Measurements from ENCODE around the gene ADGRF3.
A peak's percentile ranks its signal among the peaks of the same experiment; 100 is the strongest.
"Not testable (repeated sequence)": the region's sequence is repeated elsewhere in the genome, so short reads cannot be mapped to it uniquely, and the experiment has no call there.

ADGRF3 gene

DNA sequence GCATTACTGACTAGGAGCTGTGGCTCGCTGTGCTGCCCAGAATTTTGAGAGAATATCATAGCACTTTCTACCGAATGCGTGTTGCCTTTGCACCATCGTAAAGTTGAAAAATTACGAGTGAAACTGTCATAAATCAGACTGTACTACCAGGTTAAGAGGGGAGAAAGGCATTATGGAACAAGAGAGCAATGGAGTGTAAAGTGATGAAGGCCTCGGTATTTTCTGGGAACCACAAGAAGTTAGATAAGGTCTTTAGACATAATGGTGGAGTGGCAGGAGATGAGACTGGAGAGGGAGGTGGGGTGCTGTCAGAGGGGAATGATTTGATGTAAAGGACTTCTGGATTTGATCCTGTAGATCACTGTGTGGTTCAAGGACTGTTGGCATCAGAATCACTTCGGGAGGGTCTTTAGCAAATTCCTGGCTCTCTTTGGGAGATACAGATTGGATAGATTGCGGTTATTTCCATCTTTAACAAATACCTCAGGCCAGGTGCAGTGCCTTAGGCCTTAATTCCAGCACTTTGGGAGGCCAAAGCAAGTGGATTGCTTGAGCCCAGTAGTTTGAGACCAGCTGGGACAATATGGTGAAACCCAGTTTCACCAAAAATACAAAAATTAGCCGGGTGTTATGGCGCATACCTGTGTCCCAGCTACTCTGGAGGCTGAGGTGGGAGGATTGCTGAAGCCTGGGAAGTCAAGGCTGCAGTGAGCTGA, 4.9 kb upstream of the ADGRF3 start:
- no peak for FAIRE-seq

DNA sequence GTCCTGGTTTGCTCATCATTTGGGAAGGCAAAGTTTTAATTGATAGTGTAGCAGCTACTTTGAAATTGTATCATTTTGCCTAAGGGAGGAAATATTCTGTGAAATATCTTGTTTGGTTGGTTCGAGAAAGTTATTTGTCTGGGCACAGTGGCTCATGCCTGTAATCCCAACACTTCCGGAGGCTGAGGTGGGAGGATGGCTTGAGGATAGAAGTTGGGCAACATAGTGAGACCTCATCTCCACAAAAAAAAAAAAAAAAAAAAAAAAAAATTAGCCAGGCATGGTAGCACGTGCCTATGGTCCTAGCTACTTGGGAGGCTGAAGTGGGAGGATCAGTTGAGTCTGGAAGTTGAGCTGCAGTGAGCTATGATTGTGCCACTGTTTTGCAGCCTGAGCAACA, 3.1 kb upstream of the ADGRF3 start:
- FAIRE-seq, result no peak

DNA sequence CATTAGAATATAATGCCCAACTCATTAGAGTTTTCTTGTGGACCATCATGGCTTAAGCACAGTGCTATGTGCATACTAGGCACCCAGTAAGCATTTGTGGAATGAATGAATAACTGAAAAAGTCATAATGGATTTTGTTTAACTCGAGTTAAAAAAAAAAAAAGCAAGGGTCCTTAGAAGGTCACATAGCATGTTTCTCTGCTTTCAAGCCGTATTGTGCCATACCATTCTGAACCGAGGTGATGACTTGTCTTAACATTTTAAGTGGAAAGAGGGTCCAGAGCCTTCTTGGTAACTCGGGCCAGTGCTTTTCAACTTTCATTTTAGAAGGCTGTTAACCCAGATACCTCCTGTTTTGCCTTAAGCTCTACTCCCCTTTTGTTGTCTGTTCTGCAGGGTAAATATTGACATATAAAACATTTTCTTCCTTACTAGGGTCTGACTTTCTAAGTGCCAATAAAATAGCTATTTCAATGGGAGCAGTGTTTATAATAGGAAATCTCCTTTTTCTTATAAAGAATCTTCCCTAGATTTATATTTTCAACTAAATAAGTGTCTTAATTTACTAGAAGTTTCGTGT, 787 bp upstream of the ADGRF3 start:
- FAIRE-seq, result no peak

DNA sequence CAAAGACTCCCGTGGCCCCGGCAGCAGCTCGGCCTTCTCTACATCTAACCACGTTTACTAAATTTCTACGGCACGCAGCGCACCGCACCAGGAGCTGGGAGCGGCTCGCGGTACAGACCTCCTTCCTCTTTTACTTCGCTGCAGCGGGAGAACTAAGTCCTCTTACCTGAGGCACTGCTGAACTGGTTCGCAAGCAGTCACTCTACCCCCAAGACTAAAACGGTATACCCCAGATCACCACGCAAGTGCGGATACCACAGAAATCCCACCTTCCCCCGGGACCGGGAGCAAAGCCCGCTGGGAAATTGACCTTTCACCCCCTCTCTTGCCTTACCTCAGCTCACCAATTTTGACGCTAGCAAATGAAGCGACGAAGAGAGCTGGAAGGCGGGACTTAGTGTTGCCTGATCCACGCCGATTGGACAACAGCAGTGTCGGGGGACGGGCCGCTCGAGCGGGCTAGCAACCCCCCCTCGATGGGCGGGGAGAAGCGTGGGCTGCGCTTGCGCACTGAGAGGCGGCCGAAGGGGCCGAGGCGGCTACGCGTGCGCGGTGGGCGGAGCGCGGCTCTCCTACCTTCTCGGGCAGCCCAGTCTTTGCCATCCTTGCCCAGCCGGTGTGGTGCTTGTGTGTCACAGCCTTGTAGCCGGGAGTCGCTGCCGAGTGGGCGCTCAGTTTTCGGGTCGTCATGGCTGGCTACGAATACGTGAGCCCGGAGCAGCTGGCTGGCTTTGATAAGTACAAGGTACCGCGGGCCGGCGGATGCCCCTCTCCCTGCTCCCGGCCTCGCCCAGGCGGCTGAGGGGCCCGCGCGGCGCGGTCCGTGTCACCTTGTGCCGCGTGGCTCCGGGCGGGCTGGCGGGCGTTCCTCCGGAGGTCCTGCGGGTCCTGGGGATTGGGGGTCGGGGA, 790 bp downstream of the ADGRF3 start, which contains the start of gene SELENOI:
SELENOI (plus strand) TSS at position 599 of the 909 bp plus-strand sequence; CDS start at position 689, 90 bp downstream.
- FAIRE-seq, result peak; percentile 98

DNA sequence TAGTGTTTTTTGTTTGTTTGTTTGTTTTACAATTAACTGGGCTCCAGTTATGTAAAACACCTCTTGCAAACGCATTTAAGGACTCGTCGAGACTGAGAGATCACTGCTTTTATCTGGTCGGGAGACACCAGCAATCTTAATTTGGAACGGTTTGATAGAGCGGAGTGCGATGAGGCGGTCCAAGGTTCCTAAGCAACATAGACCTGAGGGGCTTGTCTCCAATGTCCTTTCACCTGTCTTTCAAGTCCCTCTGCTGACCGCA, 1.4 kb downstream of the ADGRF3 start:
- FAIRE-seq, result no peak

DNA sequence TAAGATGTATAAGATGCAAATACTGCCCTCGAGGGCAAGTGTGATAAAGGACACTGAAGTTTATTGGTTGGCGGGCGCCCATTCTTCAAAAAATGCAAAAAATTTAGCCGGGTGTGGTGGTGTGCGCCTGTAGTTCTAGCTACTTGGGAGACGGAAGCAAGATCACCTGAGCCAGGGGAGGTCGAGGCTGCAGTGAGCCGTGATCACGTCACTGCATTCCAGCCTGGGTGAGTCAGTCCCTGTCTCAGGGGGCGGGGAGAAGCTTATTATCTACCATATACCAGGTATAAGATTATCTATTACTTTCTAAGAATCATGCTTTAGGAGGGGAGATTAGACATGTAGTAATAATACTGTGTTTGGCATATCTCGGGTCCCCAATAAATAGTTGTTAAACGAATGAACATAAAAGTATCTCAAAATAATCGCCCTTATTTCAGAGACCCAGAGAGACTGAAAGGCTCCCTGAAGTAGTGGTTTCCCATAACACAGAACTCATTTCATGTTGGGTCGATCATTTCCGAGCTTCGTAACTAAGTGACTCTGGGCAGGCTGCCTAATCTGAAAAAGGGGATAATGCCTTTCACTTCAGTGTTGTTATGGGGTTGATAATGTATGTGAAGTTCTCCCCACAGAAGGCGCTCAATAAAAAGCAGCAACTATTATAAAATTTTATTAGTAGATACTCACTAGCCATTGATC, 1.9 kb downstream of the ADGRF3 start:
- FAIRE-seq, result no peak

DNA sequence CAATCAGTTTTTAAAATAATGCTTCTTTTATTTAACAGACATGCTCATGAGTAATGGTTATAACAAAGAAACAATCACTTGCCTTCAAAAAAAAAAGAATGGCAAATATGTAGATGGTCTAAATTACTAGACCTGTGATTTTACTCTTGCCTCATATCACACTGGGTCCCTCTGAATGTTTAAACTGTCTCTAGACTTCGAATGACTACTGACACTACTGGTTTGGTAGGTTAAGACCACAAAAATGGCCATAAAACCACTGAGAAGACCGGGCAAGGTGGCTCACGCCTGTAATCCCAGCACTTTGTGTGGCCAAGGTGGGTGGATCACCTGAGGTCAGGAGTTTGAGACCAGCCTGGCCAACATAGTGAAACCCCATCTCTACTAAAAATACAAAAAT, 5.8 kb downstream of the ADGRF3 start:
- FAIRE-seq, result no peak

DNA sequence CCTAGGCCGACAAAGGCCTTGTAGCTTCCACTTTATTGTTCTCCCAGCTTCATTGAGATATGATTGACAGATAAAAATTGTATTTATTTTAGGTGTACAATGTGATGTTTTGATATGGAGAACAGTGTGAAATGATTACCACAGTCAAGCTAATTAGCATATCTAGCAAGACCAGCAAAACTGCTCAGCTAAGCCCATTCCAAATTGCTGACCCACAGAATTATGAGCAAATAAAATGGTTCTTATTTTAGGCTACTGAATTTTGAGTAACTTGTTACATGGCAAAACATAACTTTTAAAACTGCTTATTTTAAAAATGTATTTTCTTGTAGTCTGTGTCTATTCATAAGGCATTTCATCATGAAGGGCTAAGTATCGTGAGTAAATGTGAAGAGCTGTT, 9.3 kb downstream of the ADGRF3 start:
- FAIRE-seq, result no peak

DNA sequence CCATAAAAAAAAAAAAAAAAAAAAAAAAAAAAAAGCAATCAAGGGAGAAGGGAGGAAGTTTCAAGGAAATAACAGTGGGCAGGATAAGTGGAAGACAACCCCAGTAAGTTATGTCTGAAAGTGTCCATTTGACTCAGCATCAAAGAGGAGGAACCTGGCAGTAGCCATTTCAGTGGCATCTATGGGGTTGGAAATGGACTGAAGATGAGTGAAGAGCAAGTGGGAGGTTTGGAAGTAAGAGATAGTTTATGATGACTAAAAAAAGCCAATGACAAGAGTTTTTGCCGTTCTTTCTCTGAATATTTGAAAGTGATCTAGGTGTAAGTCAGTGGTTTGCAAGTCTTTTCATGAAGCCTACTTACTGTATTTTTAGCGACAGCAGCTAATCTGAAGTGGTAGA, 9.9 kb downstream of the ADGRF3 start:
- FAIRE-seq, result no peak

DNA sequence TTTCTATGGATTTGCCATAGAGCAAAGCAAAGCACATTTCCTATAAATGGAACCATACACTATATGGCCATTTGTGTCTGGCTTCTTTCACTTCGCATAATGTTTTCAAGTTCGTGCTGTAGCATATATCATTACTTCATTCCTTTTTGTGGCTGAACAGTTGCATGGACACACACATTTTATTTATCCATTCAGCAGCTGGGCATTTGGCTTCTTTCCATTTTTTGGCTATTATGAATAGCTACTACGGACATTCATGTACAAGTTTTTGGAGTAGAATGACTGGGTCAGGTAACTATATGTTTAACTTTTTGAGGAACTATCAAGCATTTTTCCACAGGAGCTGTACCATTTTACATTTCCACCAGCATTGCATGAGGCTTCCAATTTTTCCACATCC, 11.4 kb downstream of the ADGRF3 start:
- no peak for FAIRE-seq

DNA sequence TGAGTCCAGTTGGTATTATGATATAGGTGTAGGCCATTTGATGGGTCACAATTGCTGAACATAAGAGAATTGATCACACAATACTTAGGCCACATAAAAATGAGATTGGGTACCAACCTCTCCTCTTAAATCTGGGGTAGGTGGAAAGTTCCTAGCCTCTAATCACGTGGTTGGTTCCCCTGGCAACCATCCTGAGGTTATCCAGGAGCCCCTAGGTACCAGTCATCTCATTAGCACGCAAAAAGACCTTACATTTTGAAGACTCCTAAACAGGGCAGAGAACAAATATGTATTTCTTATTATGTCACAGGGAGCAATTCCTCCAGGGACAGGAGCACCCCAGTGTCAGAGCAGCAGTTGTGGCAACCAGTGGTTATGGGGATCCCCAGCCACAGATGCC, 13.3 kb downstream of the ADGRF3 start:
- no peak for FAIRE-seq

DNA sequence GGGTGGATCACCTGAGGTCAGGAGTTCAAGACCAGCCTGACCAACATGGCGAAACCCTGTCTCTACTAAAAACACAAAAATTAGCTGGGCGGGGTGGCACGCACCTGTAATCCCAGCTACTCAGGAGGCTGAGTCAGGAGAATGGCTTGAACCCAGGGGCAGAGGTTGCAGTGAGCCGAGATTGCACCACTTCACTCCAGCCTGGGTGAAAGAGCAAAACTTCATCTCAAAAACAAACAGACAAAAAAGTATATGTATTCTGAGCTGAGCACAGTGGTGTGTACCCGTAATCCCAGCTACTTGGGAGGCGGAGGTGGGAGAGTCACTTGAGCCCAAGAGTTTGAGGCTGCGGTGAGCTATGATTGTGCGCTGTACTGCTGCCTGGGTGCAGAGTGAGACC, 15.3 kb downstream of the ADGRF3 start:
- FAIRE-seq, result not testable (repeated sequence)

DNA sequence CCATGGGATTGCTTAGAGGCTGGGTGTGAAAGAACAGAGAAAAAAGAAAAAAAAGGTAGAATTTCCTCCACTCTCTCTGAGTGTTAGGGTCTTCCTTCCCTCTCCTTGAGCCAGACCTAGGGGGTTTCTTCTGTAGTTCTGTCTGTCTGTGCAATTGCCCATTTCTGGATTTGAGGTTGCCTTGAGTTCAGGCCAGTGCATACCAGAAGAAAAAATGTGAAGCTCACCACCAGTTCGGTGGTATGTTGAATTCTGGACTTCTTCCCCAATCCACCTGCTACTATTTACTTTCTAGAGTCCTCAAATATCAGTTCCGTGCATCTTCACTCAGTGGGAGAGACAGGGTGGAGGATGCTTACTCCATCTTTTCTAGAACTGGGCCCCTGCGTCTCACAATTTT, 16.0 kb downstream of the ADGRF3 start:
- FAIRE-seq, result no peak

DNA sequence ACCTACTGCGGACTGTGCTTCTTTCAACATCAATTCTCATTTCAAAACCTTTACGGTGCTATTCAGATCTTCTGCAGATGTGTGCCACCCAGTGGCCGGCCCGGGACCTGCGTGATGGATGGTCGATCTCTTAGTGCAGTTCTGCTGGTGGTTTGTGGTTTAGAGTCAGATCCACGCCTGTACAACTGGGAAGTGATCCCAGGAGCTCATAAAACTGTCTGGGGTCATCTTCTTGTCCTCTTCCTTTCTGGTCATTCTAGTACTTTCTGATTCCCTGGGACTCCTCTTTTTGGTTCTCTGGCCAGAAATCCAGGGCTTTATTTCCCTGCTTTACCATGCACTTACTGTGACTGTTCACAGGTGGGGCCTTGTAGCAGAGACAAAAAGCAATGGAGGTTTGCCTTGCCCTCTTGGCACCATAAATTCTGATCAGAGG, 16.5 kb downstream of the ADGRF3 start:
- FAIRE-seq, result peak; percentile 70

DNA sequence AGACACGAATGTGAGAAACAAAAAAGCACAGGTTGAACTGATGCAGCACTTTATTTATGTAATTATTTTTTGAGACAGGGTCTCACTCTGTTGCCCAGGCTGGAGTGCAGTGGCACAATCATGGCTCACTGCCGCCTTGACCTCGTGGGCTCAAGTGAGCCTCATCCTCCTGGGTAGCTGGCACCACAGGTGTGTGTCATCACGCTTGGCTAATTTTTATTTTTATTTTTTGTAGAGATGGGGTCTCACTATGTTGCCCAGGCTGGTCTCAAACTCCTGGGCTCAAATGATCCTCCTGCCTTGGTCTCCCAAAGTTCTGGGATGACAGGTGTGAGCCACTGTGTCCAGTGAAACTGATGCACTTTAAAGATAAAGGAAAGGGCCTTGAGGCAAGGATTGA, 17.5 kb downstream of the ADGRF3 start:
- not testable (repeated sequence) for FAIRE-seq

DNA sequence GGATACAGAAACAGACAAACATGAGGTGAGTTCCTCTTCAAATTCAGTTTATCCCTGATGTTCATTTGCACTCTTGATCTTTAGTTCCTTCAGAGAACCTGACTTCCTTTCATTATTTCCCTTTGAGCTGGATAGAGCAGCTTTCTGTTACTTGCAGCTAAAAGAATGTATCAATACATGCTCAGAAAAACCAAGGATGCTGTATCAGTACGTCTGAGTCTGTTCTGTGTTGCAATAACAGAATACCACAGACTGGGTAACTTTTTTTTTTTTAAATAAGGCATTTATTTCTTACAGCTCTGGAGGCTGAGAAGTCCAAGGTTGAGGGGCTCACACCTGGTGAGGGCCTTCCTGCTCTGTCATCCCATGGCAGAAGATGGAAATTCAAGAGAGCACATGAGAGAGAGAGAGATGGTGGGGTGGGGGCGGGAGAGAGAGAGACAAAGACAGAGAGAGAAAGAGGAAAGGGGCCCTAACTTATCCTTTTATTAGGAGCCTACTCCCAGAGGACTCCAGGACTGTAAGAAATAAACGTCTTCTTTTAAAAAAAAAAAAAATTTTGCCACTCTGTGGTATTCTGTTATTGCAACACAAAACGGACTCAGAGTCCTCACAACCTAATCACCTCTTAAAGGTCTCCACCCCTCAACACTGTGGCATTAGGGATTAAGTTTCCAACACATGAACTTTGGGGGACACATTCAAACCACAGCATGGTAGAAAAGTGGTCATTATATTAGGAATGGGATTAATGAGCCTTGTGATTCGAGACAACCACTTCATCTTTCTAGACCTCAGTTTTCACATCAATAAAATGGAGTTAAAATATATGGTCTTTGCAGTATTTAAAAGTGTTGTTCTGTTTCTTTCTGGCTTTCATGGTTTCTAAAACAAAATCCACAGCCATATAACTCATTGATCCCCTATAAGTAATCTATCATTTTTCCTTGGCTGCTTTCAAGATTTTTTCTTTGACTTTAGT, 19.0 kb downstream of the ADGRF3 start:
- FAIRE-seq, result no peak

DNA sequence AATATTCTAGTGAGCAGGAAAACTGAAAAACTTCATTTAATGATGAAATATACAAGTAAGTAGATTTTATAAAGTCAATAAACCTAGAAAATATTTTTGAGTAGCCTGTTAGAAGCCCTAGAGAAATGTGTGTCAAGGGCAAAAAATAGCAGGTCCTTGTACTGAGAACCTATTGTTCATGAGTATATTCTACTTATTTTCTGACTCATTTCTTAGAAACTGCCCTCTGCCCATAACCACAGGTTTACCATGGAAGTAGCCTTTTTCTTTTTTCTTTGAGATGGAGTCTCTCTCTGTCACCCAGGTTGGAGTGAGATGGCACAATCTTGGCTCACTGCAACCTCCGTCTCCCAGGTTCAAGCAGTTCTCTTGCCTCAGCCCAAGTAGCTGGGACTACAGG, 20.1 kb downstream of the ADGRF3 start:
- FAIRE-seq, result no peak

DNA sequence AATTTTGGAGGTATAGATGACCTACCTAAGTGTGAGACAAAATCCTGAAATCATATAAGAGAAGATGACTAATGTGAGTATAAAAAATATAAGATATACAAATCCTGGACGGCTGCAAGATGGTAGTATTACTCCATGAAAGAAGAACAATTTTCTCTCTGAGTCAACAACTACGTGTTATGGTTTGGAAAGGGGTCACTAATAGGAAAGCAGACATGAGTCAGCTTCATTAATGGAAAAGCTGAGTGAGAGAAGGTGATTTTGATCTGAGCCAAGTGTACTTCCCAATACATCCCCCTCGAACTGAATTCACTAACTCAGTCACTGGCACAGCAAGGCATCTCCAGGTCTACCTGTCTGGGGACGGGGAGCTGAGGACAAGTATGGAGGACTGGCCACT, 20.7 kb downstream of the ADGRF3 start:
- no peak for FAIRE-seq

DNA sequence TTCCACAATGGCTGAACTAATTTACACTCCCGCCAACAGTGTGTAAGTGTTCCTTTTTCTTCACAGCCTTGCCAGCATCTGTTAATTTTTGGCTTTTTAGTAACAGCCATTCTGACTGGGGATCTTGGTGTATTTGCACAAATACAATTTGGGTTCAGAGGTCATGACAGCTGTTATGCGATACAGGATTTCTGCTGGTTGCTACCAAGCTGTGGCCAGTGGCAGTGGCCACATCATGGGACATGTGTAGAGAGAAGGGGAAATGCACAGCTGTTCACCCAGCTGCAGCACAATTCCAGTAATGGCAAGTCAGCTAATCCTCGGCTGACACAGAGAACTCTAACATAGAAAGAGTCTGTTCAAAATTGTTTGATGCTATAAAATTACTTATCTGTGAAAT, 21.7 kb downstream of the ADGRF3 start:
- FAIRE-seq, result no peak

DNA sequence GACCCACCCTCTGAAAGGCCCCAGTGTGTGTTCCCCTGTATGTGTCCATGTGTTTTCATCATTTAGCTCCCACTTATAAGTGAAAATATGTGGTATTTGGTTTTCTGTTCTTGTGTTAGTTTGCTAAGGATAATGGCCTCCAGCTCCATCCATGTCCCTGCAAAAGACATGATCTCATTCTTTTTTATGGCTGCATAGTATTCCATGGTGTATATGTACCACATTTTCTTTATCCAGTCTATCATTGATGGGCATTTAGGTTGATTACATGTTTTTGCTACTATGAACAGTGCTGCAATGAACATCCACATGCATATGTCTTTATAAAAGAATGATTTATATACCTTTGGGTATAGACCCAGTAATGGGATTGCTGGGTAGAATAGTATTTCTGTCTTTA, 22.1 kb downstream of the ADGRF3 start:
- FAIRE-seq, result not testable (repeated sequence)

DNA sequence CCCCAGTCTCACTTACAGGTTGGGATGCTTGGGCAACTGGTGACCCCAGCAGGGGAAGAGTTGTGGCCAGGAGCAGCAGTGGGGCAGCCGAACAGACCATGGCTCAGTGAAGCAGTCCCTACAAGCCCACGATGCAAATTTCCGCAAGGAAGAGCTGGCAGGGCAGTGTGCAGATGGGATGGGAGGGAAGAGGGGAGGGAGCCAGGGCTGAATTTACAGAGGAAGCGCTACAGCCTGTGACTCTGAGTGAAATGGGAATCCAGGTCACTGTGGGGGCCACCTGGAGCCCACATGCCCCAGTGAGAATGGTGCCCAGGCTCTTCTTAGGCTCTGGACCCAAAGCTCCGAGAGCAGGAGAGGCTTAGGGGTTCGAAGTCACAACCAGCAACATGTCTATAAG, 27.6 kb downstream of the ADGRF3 start:
- no peak for FAIRE-seq
